ENCODE data around the gene DCAF7.
A peak's percentile ranks its signal among the peaks of the same experiment; 100 is the strongest.

Gene DCAF7

DNA sequence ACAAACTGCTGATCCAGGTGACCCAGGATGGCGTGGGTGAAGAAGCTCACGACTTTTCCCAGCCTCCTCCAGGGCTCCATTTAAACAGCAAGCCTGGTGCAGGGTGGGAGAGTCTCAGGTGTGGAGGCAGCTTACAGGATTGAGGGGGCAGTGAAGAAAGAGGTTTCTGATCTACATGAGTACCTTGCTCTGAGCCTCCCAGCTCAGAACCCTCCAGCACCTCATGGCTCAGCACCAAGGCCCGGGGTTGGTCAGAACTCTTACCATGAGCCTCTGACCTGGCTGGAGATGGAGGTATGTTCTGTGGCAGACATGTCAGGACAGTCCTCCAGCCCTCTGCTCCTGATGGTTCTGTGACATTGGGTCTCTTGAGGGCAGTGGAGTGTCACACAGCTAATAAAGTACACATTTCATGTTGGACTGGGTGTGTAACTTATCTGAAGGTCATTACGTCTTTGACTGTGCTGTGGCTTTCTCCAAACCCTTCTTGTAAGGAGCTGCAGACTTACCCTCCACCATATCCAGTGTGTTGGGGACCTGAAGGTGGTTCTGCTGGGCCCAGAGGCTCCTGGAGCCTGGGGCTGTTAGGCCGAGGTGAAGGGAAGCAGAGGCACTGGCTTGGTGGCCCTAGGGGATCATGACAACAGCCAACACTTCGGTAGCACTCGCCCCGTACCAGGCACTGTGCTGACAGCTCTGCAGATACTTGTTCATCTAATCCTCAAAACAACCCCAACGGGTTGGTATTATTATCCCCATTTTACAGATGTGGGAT is 3.8 kb upstream of the DCAF7 start:
- no peak for DNase-seq

DNA sequence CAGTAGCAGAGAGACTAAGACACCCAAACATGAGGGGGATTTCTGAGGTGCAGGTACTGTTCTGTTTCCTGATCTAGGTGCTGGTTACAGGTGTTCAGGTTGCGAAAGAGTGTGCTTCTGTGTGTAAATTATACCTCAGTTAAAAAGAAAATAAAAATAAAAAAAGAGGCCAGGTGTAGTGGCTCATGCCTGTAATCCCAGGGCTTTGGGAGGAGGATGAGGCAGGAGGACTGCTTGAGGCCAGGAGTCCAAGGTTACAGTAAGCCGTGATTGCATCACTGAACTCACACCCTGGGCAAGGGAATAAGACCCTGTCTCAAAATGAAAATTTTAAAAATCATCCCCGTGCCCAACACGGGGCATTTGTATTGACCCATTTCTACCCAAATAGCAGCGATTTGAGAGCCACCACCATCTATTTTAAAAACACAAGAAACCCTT is 3.2 kb upstream of the DCAF7 start:
- DNase-seq = no peak

DNA sequence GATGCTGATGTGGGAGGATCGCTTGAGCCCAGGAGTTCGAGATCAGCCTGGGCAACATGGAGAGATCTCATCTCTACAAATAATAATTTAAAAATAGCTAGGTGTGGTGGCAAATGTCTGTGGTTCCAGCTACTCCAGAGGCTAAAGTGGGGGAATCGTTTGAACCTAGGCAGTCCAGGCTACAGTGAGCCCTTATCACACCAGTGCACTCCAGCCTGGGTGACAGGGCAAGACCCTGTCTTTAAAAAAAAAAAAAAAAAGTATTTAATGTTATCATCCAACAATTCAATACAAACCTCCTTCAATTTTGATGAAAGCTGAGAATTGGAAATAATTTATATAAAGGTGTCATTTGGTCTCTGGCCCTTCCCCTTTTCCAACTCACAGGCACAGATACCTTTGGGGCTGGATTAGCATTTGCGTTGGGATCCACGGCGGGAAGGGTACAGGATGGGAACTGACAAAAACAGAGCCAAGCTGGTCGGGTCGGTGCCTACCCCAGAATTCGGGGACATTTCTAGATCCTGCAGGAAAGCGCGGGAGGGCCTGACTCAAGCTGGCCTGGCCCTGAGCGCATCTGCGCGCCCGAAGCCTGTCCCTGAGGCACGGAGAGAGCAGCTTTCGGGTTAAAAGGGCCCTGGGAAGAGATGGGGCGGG is 860 bp upstream of the DCAF7 start:
- no peak for DNase-seq

DNA sequence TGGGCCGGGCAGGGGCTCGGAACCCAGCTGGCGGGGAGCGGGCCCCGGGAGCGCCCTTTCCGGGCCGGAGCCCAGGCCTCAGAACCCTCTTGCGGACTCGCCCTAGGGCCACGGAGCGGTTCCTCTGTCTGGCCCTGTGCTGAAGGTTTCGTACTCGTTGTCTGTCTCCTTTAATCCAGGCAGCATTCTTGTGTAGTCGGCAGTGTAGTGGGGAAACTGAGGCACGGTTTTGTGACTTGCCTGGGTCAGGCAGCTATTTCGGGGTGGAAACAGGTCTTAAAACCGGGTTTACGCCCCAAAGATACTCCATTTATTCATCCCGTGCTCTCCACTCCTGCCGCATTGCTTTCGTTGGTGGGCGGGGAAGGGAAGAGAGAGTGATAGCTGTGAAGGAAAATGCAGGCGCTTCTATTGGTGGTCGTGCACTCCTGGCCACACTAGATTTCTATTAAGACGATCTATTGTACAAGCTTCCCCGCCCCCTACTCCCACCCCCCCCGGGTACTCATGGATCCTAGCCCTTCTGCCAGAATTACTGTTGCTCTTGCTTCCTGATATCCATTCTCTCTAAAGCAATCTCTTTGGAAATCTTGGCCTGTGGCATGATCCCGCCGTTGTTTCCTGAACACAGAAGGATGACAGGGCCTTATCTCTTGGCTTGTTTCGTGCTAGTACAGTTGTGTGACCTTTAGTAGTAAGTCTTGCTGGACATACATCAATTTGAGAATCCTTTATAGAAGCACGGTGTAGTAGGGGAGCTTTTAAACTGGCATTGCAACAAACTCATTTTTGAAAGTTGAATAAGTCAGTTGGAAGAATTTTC is 751 bp downstream of the DCAF7 start:
- DNase-seq = peak; percentile 20

DNA sequence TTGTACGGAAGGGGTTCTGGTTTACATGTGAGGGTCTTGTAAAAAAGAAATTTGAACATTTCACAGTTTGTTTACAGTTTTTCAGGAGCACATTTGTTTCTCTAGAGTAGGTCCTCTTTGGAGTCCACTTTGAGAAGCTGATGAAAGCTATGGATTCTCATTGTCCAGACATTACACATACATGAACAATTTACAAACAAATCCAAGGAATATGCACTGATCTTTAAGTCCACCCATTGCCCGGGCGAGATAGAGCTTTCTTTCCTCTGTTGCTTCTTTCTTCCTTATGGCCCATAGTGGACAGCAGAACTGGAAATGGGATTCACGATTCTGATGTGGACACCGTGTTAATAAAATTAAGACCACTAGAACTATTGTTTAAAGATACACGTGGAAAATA is 1.9 kb downstream of the DCAF7 start:
- no peak for DNase-seq

- no peak for DNase-seq
These were observed 5.4 kb downstream of the DCAF7 start for GRCh38 chr17:63555500-63556156.

DNA sequence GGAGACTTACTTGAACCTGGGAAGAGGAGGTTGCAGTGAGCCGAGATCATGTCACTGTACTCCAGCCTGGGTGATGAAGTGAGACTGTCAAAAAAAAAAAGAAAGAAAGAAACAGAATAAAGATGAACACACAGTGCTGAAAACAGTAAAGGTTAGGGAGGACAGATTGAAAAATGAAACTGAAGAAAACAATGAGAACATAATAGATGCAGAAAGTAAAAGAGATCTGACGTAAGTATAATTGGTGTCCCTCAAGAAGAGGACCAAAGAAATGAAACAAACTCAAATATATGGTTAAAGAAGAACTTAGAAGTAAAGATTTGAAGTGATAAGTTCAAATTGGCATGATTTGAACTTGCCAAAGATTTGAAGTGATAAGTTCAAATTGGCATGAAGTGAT is 7.1 kb downstream of the DCAF7 start:
- DNase-seq = no peak

GRCh38 chr17:63558441-63558840 is 8.2 kb downstream of the DCAF7 start:
- DNase-seq = no peak

- DNase-seq = no peak
These were observed 11.5 kb downstream of the DCAF7 start for GRCh38 chr17:63561819-63562218.

- no peak for DNase-seq
These were observed 13.1 kb downstream of the DCAF7 start for GRCh38 chr17:63563339-63563738.

DNA sequence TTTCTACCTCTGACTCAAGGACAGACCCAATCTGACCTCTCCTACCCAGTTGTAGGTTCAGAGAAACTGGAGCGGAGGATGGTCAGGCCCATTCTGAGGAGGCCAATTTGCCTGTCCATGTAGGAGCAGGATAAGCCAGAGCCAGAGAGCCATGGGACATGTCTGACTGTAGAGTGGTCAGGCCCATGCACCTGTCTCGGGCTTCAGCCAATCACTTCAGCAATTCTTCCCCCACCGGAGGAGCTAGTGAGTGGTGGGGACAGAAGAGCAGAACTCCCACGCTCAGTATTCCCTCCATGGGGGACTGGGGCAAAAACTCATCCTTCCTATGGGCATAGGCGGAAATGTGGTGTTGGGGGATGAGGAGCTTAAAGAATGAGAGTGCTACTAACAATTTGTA is 14.3 kb downstream of the DCAF7 start:
- no peak for DNase-seq

DNA sequence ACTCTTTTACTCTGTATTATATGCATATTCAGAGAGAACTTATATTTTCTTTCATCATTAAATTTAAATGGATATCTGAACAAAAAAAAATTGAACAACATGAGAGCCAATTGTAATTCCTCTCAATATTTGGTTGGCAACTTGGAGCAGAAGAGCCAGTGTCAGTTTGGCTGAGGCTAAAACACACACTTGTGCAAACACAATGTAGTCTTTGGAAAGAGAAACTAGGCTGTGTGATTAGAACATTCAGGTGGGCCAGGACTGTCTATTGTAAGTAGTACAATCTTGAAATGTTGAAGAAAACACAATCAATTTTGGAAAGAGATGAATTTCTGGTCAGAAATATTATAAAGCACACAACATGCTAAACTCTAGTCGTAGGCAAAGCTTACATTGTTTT is 17.0 kb downstream of the DCAF7 start:
- DNase-seq = no peak

GRCh38 chr17:63568563-63568962 is 18.3 kb downstream of the DCAF7 start:
- no peak for DNase-seq

DNA sequence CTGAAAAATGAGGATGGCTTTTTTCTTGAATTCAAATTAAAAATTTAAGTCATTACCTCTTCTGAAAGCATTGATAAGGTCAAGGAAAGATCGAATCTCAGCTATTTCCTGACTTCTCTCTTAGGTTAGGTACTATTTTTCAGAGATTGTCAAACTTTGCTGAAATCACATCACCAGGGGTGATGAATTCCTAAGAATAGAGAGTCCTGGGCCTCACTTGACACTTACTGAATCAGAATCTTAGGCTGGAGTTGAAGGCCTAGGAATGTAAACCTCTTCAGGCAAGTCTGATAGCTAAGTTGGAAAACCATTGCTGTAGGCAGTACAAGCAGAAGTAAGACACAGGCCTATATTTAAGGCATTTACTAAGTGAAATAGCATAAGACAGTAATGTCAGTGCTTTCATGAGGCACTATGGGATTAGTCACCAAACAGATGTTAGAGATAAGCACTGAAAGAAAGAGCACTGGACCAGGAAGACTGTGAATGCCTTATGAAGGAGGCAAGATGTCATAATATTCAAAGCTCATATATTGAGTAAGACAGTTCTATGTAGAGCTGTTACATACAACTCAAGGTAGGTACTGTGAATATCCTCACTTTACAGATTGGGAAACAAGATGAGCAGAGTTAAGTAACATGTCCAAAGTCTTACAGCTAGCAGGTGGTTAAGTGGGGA is 21.5 kb downstream of the DCAF7 start:
- DNase-seq = no peak

- DNase-seq = no peak
These were observed 23.4 kb downstream of the DCAF7 start for GRCh38 chr17:63573634-63574033.

- DNase-seq = no peak
These were observed 27.9 kb downstream of the DCAF7 start for GRCh38 chr17:63578027-63578768.

DNA sequence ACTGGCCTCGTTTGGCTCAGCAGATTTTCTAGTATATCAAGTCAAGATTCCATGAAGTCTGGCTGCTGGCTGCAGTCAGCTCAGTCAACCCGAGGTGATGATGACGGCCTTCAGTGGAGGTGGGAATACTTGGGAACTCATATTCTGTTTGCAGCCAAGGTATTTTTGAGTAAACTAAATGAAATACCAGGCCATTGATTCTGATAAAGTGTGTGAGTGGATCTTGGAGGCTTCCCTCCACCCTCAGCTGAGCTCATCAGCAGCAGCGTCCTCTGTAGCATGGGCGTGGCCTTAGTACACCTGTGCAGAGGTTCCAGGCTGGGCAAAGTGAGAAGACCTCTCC is 28.5 kb downstream of the DCAF7 start:
- no peak for DNase-seq

- DNase-seq = no peak
These were observed 29.4 kb downstream of the DCAF7 start for GRCh38 chr17:63579633-63580032.

DNA sequence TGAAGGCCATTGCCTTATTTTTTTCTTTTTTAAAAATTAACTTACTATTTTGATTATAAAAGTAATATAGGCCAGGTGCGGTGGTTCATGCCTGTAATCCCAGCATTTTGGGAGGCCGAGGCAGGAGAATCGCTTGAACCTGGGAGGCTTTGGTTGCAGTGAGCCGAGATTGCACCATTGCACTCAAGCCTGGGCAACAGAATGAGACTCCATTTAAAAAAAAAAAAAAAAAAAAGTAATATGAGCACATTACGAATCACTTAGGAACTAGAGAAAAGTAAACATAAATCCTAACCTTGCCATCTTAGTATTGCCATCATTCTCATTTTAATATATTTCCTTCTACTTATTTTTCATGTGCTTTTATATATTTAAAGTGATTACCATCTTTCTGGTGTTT is 37.5 kb downstream of the DCAF7 start:
- DNase-seq = no peak

DNA sequence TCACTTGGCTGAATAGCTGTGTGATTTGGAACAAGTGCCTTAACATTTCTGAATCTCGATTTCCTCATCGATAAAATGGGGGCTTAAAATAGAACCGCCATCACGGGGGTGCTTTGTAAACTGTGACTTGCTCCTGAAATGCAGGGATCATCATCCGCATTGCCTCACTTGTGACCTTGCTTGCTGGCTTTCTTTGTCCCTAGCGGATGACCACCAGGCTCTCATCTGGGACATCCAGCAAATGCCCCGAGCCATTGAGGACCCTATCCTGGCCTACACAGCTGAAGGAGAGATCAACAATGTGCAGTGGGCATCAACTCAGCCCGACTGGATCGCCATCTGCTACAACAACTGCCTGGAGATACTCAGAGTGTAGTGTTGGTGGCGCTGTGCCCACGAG is 38.5 kb downstream of the DCAF7 start:
- DNase-seq = no peak

DNA sequence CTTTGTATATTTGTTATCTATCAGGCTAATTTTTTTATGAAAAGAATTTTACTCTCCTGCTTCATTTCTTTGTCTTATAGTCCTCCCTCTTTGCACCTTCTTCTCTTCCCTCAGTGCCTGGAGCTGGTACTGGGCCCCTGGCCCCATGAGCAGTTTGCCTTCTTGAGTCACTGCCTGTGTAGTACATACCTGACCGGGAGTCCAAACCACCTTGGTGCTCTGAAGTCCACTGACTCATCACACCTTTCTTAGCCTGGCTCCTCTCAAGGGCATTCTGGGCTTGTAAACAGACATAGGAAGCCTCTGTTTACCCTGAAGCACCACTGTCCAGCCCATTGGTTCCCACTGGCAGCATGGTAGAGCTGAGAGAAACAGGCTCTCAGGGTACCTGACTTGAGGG is 39.4 kb downstream of the DCAF7 start:
- DNase-seq = no peak

- DNase-seq = no peak
These were observed 42.5 kb downstream of the DCAF7 start for GRCh38 chr17:63592797-63593196.

All from stimulated activated CD4-positive, alpha-beta T cell treated with anti-CD3 and anti-CD28 coated beads, Interleukin-4, amount 100 ng/mL, for 24 hours (primary cell).